Measurements from ENCODE around the gene CIAO3.

DNA sequence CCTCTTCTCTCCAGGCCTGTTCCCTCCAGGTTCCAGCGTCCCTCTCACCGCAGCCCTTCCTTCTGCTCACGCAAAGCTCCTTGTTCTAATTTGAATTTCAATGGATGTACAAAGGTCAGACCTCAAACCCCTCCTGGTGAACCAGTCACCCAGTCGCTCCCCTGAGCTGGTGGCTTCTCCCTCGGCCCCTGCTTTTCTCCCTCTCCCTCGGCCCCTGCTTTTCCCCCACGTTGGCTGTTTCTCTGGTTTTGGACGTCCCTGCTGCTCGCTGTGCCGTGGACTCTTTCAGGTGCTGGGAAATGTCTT, 11.2 kb upstream of the CIAO3 start:
- TF ChIP-seq POLR2A (IDR thresholded peaks at IDR 0.05): no peak
- TF ChIP-seq, protein P1, sequence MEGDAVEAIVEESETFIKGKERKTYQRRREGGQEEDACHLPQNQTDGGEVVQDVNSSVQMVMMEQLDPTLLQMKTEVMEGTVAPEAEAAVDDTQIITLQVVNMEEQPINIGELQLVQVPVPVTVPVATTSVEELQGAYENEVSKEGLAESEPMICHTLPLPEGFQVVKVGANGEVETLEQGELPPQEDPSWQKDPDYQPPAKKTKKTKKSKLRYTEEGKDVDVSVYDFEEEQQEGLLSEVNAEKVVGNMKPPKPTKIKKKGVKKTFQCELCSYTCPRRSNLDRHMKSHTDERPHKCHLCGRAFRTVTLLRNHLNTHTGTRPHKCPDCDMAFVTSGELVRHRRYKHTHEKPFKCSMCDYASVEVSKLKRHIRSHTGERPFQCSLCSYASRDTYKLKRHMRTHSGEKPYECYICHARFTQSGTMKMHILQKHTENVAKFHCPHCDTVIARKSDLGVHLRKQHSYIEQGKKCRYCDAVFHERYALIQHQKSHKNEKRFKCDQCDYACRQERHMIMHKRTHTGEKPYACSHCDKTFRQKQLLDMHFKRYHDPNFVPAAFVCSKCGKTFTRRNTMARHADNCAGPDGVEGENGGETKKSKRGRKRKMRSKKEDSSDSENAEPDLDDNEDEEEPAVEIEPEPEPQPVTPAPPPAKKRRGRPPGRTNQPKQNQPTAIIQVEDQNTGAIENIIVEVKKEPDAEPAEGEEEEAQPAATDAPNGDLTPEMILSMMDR (IDR thresholded peaks at IDR 0.05): no peak
- no peak for TF ChIP-seq POLR2AphosphoS5 (IDR thresholded peaks at IDR 0.05)

Measured in prostate gland (tissue), 2 donors.